GM12864 (cell line): Measurements from ENCODE around the gene LAMA1.

Experiments
- DNase-seq: peaks from one replicate; pipeline ENCODE4 v3.0.0-alpha.2; 2011; ENCODE audit warnings: low read depth
- H3K4me3 ChIP-seq: 2 replicates; pipeline ENCODE4 v1.5.1; 2011; ENCODE audit warnings: mild to moderate bottlenecking, low read depth, low read length, control low read depth
- TF ChIP-seq, protein P1 (sequence below): IDR thresholded peaks from 2 replicates; pipeline ENCODE4 v1.5.1; 2011; ENCODE audit warnings: low read depth, mild to moderate bottlenecking, moderate library complexity, low read length, control low read depth, inconsistent platforms; ENCODE audit errors: missing control alignments

LAMA1 gene

DNA sequence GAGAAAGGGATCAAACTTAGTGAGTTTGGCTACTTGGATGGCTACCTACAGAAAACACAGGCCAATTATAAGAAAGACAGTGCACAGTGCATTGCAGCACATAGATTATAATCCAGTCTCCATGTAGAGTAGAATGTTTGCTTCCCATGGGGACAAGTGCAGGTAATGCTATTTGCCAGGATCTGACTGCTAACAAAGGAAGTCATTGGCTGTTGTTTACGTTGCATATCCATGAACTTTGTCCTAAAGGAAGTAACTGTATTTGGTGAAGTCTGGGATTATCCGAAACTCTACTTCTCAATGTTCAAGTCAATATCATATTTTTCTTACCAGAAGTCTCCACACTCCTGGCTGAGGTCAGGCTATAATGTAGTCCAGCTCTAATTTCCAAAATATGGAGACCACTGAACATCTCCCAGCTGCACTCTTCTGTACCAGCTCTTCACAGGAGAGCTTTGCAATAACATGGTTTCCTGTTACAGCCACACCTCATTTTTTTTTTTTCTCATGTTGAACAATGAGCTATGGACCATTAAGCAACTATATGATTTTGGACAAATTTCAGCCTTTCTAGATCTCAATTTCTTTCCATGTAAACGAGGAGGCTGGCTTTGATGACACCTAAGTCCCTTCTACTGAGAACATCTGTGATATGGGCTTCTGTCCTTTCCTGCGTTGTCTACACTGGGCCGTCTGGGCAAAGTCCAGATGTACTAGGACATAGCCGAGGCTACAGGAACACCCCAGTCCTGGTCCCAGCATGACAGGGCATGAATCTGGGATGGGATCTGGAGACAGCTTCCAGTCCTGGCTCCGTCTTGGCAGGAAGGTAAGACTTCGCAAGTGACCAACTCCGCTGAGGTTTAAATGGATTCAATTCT lies 154.8 kb downstream of the LAMA1 start:
- H3K4me3 ChIP-seq = no peak overlapping the region
- TF ChIP-seq, protein P1, sequence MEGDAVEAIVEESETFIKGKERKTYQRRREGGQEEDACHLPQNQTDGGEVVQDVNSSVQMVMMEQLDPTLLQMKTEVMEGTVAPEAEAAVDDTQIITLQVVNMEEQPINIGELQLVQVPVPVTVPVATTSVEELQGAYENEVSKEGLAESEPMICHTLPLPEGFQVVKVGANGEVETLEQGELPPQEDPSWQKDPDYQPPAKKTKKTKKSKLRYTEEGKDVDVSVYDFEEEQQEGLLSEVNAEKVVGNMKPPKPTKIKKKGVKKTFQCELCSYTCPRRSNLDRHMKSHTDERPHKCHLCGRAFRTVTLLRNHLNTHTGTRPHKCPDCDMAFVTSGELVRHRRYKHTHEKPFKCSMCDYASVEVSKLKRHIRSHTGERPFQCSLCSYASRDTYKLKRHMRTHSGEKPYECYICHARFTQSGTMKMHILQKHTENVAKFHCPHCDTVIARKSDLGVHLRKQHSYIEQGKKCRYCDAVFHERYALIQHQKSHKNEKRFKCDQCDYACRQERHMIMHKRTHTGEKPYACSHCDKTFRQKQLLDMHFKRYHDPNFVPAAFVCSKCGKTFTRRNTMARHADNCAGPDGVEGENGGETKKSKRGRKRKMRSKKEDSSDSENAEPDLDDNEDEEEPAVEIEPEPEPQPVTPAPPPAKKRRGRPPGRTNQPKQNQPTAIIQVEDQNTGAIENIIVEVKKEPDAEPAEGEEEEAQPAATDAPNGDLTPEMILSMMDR = no peak
- no peak for DNase-seq

DNA sequence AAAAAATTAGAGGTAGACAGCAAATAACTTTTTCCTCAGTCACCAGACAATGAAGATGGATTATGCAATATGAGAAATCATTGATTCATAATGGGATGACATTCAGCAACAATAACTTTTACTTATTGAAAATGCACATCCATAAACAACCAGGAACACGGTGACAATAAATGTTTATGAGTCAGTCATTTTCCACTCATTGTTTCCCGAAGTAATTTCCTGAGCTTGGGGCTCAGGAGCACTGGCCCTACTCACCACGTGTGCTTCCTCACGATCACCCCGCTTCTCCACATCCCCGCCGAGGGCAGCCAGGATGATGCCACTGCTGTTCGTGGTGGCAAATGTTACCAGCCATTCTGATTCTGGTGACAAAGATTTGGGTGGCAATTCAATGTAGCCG lies 156.3 kb downstream of the LAMA1 start:
- H3K4me3 ChIP-seq = no peak overlapping the region
- DNase-seq = no peak
- TF ChIP-seq, protein P1 = no peak

- TF ChIP-seq, protein P1 = no peak
- no peak for DNase-seq
- no peak overlapping the region for H3K4me3 ChIP-seq
These were observed 156.9 kb downstream of the LAMA1 start for GRCh38 chr18:6960656-6961055.

- DNase-seq = no peak
- TF ChIP-seq, protein P1 = no peak
- no peak overlapping the region for H3K4me3 ChIP-seq
These were observed 157.5 kb downstream of the LAMA1 start for GRCh38 chr18:6960124-6960523.

- TF ChIP-seq, protein P1 = no peak
- H3K4me3 ChIP-seq = no peak overlapping the region
- no peak for DNase-seq
These were observed 158.5 kb downstream of the LAMA1 start for GRCh38 chr18:6959110-6959509.

DNA sequence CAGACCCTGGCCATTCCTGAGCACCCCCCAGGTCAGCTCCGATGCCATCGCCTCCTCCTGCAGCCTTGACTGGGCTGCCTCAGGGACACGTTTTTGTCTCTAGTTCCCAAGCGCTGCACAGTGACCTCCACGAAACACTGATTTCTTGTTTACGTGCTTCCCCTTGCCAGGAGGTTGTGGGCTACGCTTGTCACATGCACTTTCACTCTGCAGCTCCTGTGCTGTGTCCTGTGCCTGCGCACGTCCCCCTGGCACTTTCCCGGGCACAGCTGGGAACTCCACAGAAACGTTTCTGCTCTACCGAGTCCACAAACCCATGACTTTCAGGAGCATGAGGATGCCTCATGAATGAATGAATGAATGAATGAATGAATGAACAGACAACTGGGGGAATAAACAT lies 160.6 kb downstream of the LAMA1 start:
- DNase-seq = no peak
- TF ChIP-seq, protein P1 = no peak
- H3K4me3 ChIP-seq = no peak overlapping the region

DNA sequence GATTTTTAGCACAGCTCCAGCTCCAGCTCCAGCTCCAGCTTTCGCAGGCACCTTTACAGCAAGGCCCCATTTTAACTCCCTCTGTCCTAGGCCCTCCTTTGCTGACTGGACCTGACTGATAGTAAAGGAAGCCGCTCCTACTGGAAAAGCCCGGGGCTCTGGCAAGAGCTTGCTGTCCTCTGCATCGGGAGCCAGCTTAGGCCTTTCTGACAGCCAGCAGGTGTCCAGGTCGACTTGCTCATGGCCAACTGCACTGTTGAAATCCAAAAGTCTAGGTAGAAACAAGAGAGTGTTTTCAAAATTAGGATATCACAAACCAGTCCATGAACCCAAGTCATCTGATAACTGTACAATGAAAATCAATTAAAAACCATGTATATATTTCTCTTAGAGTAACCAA lies 161.1 kb downstream of the LAMA1 start:
- DNase-seq = no peak
- TF ChIP-seq, protein P1 = no peak
- H3K4me3 ChIP-seq = no peak overlapping the region
